Liver (tissue), 9 donors: ENCODE measurements around the gene RYR1. TPM values are rescaled to one million over a fixed set of nuclear protein-coding genes. Genes with fewer than 3 reads are reported as not detected.

Source experiments
- DNase-seq: peaks from one replicate; pipeline ENCODE4 v3.0.0-alpha.2; 2017; ENCODE audit warnings: low spot score
- H3K27ac ChIP-seq, 2 donors: one replicate each; pipeline ENCODE4 v1.7.0; 2013; ENCODE audit warnings: inconsistent platforms in 2 of 2, low read length in 2 of 2, control low read depth in 1 of 2, low read depth in 1 of 2, mild to moderate bottlenecking in 1 of 2
- H3K27me3 ChIP-seq, 4 donors: one replicate each; pipeline versions ENCODE4 v1.6.1 to v1.7.0; 2013; ENCODE audit warnings: low read length in 3 of 4, inconsistent platforms in 1 of 4, mild to moderate bottlenecking in 1 of 4, moderate library complexity in 1 of 4; ENCODE audit not compliant: control insufficient read depth in 4 of 4, insufficient read depth in 4 of 4
- H3K36me3 ChIP-seq, 4 donors: one replicate each; pipeline versions ENCODE4 v1.6.1 to v1.7.0; 2013; ENCODE audit warnings: low read length in 3 of 4, mild to moderate bottlenecking in 3 of 4, low read depth in 1 of 4, moderate library complexity in 1 of 4; ENCODE audit not compliant: control insufficient read depth in 4 of 4, insufficient read depth in 3 of 4
- H3K4me1 ChIP-seq, 4 donors: one replicate each; pipeline versions ENCODE4 v1.6.1 to v1.7.0; 2013; ENCODE audit warnings: low read length in 3 of 4, mild to moderate bottlenecking in 3 of 4, moderate library complexity in 1 of 4; ENCODE audit not compliant: control insufficient read depth in 4 of 4, insufficient read depth in 4 of 4
- H3K4me3 ChIP-seq, 3 donors: one replicate each; pipeline versions ENCODE4 v1.6.1 to v1.7.0; 2013; ENCODE audit warnings: low read length in 3 of 3, control low read depth in 1 of 3, low read depth in 1 of 3, mild to moderate bottlenecking in 1 of 3
- H3K9ac ChIP-seq, 2 donors: one replicate each; pipeline ENCODE4 v1.7.0; 2013; ENCODE audit warnings: low read length in 2 of 2, mild to moderate bottlenecking in 2 of 2, moderate library complexity in 2 of 2, control low read depth in 1 of 2, low read depth in 1 of 2
- H3K9me3 ChIP-seq, 4 donors: one replicate each; pipeline versions ENCODE4 v1.6.1 to v1.7.0; 2013; ENCODE audit warnings: low read length in 3 of 4; ENCODE audit not compliant: control insufficient read depth in 4 of 4
- EGR1 ChIP-seq, 2 donors: IDR thresholded peaks; 2 replicates each; pipeline ENCODE4 v1.6.1; 2016 to 2018; ENCODE audit warnings: antibody characterized with exemption in 2 of 2, low read depth in 2 of 2
- FOXA1 ChIP-seq: IDR thresholded peaks from 2 replicates; pipeline ENCODE4 v1.6.1; 2016; ENCODE audit warnings: antibody characterized with exemption
- FOXA2 ChIP-seq: IDR thresholded peaks from 2 replicates; pipeline ENCODE4 v1.6.1; 2016; ENCODE audit warnings: antibody characterized with exemption
- GABPA ChIP-seq, 2 donors: IDR thresholded peaks in 1 of 2; conservative IDR thresholded peaks in 1 of 2; 2 replicates each; pipeline ENCODE4 v1.6.1; 2016; ENCODE audit warnings: antibody characterized with exemption in 2 of 2, mild to moderate bottlenecking in 1 of 2, moderate library complexity in 1 of 2
- HNF4A ChIP-seq, 2 donors: conservative IDR thresholded peaks; 2 replicates each; pipeline ENCODE4 v1.6.1; 2016; ENCODE audit warnings: antibody characterized with exemption in 2 of 2, mild to moderate bottlenecking in 2 of 2
- HNF4G ChIP-seq: IDR thresholded peaks from 2 replicates; pipeline ENCODE4 v1.6.1; 2016; ENCODE audit warnings: antibody characterized with exemption
- JUND ChIP-seq, 2 donors: IDR thresholded peaks; 2 replicates each; pipeline ENCODE4 v1.6.1; 2016; ENCODE audit warnings: antibody characterized with exemption in 2 of 2
- NR2F2 ChIP-seq: IDR thresholded peaks from 2 replicates; pipeline ENCODE4 v1.6.1; 2016; ENCODE audit warnings: antibody characterized with exemption
- RAD21 ChIP-seq, 2 donors: IDR thresholded peaks; 2 replicates each; pipeline ENCODE4 v1.6.1; 2016; ENCODE audit warnings: antibody characterized with exemption in 2 of 2, mild to moderate bottlenecking in 2 of 2
- RXRA ChIP-seq, 2 donors: IDR thresholded peaks; 2 replicates each; pipeline ENCODE4 v1.6.1; 2017 to 2018; ENCODE audit warnings: antibody characterized with exemption in 2 of 2, mild to moderate bottlenecking in 1 of 2
- SP1 ChIP-seq: IDR thresholded peaks from 2 replicates; pipeline ENCODE4 v1.6.1; 2018; ENCODE audit warnings: antibody characterized with exemption, mild to moderate bottlenecking
- TAF1 ChIP-seq: conservative IDR thresholded peaks from 2 replicates; pipeline ENCODE4 v1.6.1; 2016; ENCODE audit warnings: antibody characterized with exemption, mild to moderate bottlenecking
- YY1 ChIP-seq: IDR thresholded peaks from 2 replicates; pipeline ENCODE4 v1.6.1; 2016; ENCODE audit warnings: antibody characterized with exemption, mild to moderate bottlenecking
- WGBS: extraction: QIAGEN DNeasy Blood & Tissue Kit; methylation state at CpG from one replicate; pipeline ENCODE4 v1.1.7; 2013; 5-methylcytosine and 5-hydroxymethylcytosine counted together
- polyA plus RNA-seq, 2 donors: library from polyadenylated mRNA; stranded (reverse) in 1 of 2; unstranded in 1 of 2; fragments of 200-250 nt in 1 of 2; fragments of >200 nt in 1 of 2; fragmentation: Nextera tagmentation in 1 of 2; extraction: Ambion mirVana in 1 of 2; gene quantifications; one replicate each; pipeline versions ENCODE4 v1.2.1 to v1.2.3, GENCODE V29; 2013 to 2015
- total RNA-seq, 2 donors: library from RNA; depleted of rRNA; stranded (reverse); fragments of >200 nt; gene quantifications; one replicate each; pipeline ENCODE4 v1.2.3, GENCODE V29; 2014
- TF ChIP-seq, protein P1 (sequence below): IDR thresholded peaks from 2 replicates; pipeline ENCODE4 v1.6.1; 2016; ENCODE audit warnings: antibody characterized with exemption
- TF ChIP-seq, protein P2 (sequence below): IDR thresholded peaks from 2 replicates; pipeline ENCODE4 v1.6.1; 2016; ENCODE audit warnings: antibody characterized with exemption
- TF ChIP-seq, protein P3 (sequence below): fragments of 150-350 bp; IDR thresholded peaks from 2 replicates; pipeline ENCODE4 v1.5.1; 2017; ENCODE audit warnings: improper control_type of control experiment, low read depth, low read length; ENCODE audit not compliant: missing input control
- TF ChIP-seq, protein P4 (sequence below): IDR thresholded peaks from 2 replicates; pipeline ENCODE4 v1.6.1; 2016; ENCODE audit warnings: antibody characterized with exemption, mild to moderate bottlenecking
- TF ChIP-seq, protein P5 (sequence below): IDR thresholded peaks from 2 replicates; pipeline ENCODE4 v1.6.1; 2016; ENCODE audit warnings: antibody characterized with exemption
- donor health status: healthy.
- donor health status: healthy.
- donor health status: healthy.
- donor health status: healthy.
- donor health status: healthy.

The RYR1 gene
- total and polyA plus RNA-seq, 4 donors, result 0.01 to 0.70 (median 0.29) TPM

DNA sequence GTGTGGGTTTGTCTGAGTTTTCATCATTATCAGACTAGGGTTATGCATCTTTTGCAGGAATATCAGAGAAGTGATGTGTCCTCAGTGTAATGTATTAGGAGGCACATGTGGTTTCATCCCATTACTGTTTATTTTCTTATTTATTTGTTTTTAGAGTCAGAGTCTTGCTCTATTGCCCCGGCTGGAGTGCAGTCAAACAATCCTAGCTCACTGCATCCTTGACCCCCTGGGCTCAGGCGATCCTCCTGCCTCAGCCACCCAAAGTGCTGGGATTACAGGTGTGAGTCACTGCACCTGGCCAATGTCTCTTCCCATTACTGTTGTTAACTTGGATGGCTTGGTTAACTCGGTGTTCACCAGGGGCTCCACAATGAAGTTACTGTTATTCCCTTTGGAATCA is 116.9 kb downstream of the RYR1 start:
- H3K36me3 ChIP-seq, result no peaks in the 10 kb centered on the region
- no peak overlapping the region for H3K9ac ChIP-seq
- no peak overlapping the region for H3K27ac ChIP-seq
- TF ChIP-seq, protein P1, sequence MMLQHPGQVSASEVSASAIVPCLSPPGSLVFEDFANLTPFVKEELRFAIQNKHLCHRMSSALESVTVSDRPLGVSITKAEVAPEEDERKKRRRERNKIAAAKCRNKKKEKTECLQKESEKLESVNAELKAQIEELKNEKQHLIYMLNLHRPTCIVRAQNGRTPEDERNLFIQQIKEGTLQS, result no peak
- TF ChIP-seq YY1, result no peak
- TF ChIP-seq, protein P2, sequence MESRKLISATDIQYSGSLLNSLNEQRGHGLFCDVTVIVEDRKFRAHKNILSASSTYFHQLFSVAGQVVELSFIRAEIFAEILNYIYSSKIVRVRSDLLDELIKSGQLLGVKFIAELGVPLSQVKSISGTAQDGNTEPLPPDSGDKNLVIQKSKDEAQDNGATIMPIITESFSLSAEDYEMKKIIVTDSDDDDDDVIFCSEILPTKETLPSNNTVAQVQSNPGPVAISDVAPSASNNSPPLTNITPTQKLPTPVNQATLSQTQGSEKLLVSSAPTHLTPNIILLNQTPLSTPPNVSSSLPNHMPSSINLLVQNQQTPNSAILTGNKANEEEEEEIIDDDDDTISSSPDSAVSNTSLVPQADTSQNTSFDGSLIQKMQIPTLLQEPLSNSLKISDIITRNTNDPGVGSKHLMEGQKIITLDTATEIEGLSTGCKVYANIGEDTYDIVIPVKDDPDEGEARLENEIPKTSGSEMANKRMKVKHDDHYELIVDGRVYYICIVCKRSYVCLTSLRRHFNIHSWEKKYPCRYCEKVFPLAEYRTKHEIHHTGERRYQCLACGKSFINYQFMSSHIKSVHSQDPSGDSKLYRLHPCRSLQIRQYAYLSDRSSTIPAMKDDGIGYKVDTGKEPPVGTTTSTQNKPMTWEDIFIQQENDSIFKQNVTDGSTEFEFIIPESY, result no peak
- no peak for TF ChIP-seq RXRA (IDR thresholded peaks at IDR 0.05)
- no peak for TF ChIP-seq NR2F2
- no peak for TF ChIP-seq FOXA2
- no peak for TF ChIP-seq SP1
- no peak for TF ChIP-seq RAD21 (IDR thresholded peaks at IDR 0.05)
- TF ChIP-seq, protein P3, sequence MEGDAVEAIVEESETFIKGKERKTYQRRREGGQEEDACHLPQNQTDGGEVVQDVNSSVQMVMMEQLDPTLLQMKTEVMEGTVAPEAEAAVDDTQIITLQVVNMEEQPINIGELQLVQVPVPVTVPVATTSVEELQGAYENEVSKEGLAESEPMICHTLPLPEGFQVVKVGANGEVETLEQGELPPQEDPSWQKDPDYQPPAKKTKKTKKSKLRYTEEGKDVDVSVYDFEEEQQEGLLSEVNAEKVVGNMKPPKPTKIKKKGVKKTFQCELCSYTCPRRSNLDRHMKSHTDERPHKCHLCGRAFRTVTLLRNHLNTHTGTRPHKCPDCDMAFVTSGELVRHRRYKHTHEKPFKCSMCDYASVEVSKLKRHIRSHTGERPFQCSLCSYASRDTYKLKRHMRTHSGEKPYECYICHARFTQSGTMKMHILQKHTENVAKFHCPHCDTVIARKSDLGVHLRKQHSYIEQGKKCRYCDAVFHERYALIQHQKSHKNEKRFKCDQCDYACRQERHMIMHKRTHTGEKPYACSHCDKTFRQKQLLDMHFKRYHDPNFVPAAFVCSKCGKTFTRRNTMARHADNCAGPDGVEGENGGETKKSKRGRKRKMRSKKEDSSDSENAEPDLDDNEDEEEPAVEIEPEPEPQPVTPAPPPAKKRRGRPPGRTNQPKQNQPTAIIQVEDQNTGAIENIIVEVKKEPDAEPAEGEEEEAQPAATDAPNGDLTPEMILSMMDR, result no peak
- TF ChIP-seq TAF1, result no peak
- TF ChIP-seq EGR1 (IDR thresholded peaks at IDR 0.05; ENCODE audit: low read depth in 2 of 2), result no peak
- TF ChIP-seq, protein P4, sequence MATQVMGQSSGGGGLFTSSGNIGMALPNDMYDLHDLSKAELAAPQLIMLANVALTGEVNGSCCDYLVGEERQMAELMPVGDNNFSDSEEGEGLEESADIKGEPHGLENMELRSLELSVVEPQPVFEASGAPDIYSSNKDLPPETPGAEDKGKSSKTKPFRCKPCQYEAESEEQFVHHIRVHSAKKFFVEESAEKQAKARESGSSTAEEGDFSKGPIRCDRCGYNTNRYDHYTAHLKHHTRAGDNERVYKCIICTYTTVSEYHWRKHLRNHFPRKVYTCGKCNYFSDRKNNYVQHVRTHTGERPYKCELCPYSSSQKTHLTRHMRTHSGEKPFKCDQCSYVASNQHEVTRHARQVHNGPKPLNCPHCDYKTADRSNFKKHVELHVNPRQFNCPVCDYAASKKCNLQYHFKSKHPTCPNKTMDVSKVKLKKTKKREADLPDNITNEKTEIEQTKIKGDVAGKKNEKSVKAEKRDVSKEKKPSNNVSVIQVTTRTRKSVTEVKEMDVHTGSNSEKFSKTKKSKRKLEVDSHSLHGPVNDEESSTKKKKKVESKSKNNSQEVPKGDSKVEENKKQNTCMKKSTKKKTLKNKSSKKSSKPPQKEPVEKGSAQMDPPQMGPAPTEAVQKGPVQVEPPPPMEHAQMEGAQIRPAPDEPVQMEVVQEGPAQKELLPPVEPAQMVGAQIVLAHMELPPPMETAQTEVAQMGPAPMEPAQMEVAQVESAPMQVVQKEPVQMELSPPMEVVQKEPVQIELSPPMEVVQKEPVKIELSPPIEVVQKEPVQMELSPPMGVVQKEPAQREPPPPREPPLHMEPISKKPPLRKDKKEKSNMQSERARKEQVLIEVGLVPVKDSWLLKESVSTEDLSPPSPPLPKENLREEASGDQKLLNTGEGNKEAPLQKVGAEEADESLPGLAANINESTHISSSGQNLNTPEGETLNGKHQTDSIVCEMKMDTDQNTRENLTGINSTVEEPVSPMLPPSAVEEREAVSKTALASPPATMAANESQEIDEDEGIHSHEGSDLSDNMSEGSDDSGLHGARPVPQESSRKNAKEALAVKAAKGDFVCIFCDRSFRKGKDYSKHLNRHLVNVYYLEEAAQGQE, result no peak
- no peak for TF ChIP-seq JUND (IDR thresholded peaks at IDR 0.05)
- TF ChIP-seq HNF4A (conservative IDR thresholded peaks at IDR 0.05), result no peak
- no peak for TF ChIP-seq GABPA (IDR thresholded peaks at IDR 0.05 in 1 of 2, conservative IDR thresholded peaks at IDR 0.05 in 1 of 2)
- TF ChIP-seq HNF4G, result no peak
- no peak for TF ChIP-seq FOXA1
- TF ChIP-seq, protein P5, sequence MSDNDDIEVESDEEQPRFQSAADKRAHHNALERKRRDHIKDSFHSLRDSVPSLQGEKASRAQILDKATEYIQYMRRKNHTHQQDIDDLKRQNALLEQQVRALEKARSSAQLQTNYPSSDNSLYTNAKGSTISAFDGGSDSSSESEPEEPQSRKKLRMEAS, result no peak
- WGBS, result 61% methylated on average over 3 of the region's 3 CpGs
- DNase-seq, result no peak
- H3K4me3 ChIP-seq, result no peak overlapping the region
- peaks cover 0 to 4% (median 0%) of the 10 kb centered on the region in 4 donors for H3K27me3 ChIP-seq
- no peaks in the 10 kb centered on the region for H3K4me1 ChIP-seq
- no peaks in the 10 kb centered on the region for H3K9me3 ChIP-seq
